Measurements from ENCODE around the gene GHR.

DNA sequence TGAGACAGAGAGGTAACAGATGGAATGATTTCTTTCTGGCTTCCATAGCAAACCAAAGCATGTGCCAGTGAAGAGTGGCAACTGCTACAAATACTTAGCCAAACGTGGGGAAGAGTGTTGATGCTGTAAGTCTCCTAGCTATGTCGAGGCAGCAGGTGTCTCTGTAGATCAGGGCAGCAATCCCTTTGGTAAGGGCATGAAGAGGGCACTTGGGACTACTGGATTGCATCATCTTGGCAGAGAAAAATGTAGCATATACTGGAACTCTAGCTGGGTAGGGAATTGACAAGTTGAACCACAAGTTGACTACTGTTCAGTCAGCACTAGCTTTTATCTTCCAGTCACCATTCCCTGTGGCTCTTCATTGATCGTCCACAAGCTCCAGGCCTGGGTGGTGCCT is 75.8 kb downstream of the GHR start:
- TF ChIP-seq POLR2AphosphoS5 (IDR thresholded peaks at IDR 0.05) (no peak), EP300 (IDR thresholded peaks at IDR 0.05) (no peak)
- TF ChIP-seq, protein P1, sequence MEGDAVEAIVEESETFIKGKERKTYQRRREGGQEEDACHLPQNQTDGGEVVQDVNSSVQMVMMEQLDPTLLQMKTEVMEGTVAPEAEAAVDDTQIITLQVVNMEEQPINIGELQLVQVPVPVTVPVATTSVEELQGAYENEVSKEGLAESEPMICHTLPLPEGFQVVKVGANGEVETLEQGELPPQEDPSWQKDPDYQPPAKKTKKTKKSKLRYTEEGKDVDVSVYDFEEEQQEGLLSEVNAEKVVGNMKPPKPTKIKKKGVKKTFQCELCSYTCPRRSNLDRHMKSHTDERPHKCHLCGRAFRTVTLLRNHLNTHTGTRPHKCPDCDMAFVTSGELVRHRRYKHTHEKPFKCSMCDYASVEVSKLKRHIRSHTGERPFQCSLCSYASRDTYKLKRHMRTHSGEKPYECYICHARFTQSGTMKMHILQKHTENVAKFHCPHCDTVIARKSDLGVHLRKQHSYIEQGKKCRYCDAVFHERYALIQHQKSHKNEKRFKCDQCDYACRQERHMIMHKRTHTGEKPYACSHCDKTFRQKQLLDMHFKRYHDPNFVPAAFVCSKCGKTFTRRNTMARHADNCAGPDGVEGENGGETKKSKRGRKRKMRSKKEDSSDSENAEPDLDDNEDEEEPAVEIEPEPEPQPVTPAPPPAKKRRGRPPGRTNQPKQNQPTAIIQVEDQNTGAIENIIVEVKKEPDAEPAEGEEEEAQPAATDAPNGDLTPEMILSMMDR (IDR thresholded peaks at IDR 0.05): no peak

Data from suprapubic skin (tissue), 4 donors.